Liver (tissue), 9 donors: ENCODE results near the gene OR10H2. TPM values are rescaled to one million over a fixed set of nuclear protein-coding genes. Genes with fewer than 3 reads are reported as not detected.

ENCODE experiments used
- DNase-seq: peaks from one replicate; pipeline ENCODE4 v3.0.0-alpha.2; 2017; ENCODE audit warnings: low spot score
- H3K27ac ChIP-seq, 2 donors: one replicate each; pipeline ENCODE4 v1.7.0; 2013; ENCODE audit warnings: inconsistent platforms in 2 of 2, low read length in 2 of 2, control low read depth in 1 of 2, low read depth in 1 of 2, mild to moderate bottlenecking in 1 of 2
- H3K27me3 ChIP-seq, 4 donors: one replicate each; pipeline versions ENCODE4 v1.6.1 to v1.7.0; 2013; ENCODE audit warnings: low read length in 3 of 4, inconsistent platforms in 1 of 4, mild to moderate bottlenecking in 1 of 4, moderate library complexity in 1 of 4; ENCODE audit not compliant: control insufficient read depth in 4 of 4, insufficient read depth in 4 of 4
- H3K36me3 ChIP-seq, 4 donors: one replicate each; pipeline versions ENCODE4 v1.6.1 to v1.7.0; 2013; ENCODE audit warnings: low read length in 3 of 4, mild to moderate bottlenecking in 3 of 4, low read depth in 1 of 4, moderate library complexity in 1 of 4; ENCODE audit not compliant: control insufficient read depth in 4 of 4, insufficient read depth in 3 of 4
- H3K4me1 ChIP-seq, 4 donors: one replicate each; pipeline versions ENCODE4 v1.6.1 to v1.7.0; 2013; ENCODE audit warnings: low read length in 3 of 4, mild to moderate bottlenecking in 3 of 4, moderate library complexity in 1 of 4; ENCODE audit not compliant: control insufficient read depth in 4 of 4, insufficient read depth in 4 of 4
- H3K4me3 ChIP-seq, 3 donors: one replicate each; pipeline versions ENCODE4 v1.6.1 to v1.7.0; 2013; ENCODE audit warnings: low read length in 3 of 3, control low read depth in 1 of 3, low read depth in 1 of 3, mild to moderate bottlenecking in 1 of 3
- H3K9ac ChIP-seq, 2 donors: one replicate each; pipeline ENCODE4 v1.7.0; 2013; ENCODE audit warnings: low read length in 2 of 2, mild to moderate bottlenecking in 2 of 2, moderate library complexity in 2 of 2, control low read depth in 1 of 2, low read depth in 1 of 2
- H3K9me3 ChIP-seq, 4 donors: one replicate each; pipeline versions ENCODE4 v1.6.1 to v1.7.0; 2013; ENCODE audit warnings: low read length in 3 of 4; ENCODE audit not compliant: control insufficient read depth in 4 of 4
- CTCF ChIP-seq: fragments of 150-350 bp; IDR thresholded peaks from 2 replicates; pipeline ENCODE4 v1.5.1; 2017; ENCODE audit warnings: improper control_type of control experiment, low read depth, low read length; ENCODE audit not compliant: missing input control
- EGR1 ChIP-seq, 2 donors: IDR thresholded peaks; 2 replicates each; pipeline ENCODE4 v1.6.1; 2016 to 2018; ENCODE audit warnings: antibody characterized with exemption in 2 of 2, low read depth in 2 of 2
- FOXA1 ChIP-seq: IDR thresholded peaks from 2 replicates; pipeline ENCODE4 v1.6.1; 2016; ENCODE audit warnings: antibody characterized with exemption
- FOXA2 ChIP-seq: IDR thresholded peaks from 2 replicates; pipeline ENCODE4 v1.6.1; 2016; ENCODE audit warnings: antibody characterized with exemption
- GABPA ChIP-seq, 2 donors: IDR thresholded peaks in 1 of 2; conservative IDR thresholded peaks in 1 of 2; 2 replicates each; pipeline ENCODE4 v1.6.1; 2016; ENCODE audit warnings: antibody characterized with exemption in 2 of 2, mild to moderate bottlenecking in 1 of 2, moderate library complexity in 1 of 2
- HNF4A ChIP-seq, 2 donors: conservative IDR thresholded peaks; 2 replicates each; pipeline ENCODE4 v1.6.1; 2016; ENCODE audit warnings: antibody characterized with exemption in 2 of 2, mild to moderate bottlenecking in 2 of 2
- HNF4G ChIP-seq: IDR thresholded peaks from 2 replicates; pipeline ENCODE4 v1.6.1; 2016; ENCODE audit warnings: antibody characterized with exemption
- JUND ChIP-seq, 2 donors: IDR thresholded peaks; 2 replicates each; pipeline ENCODE4 v1.6.1; 2016; ENCODE audit warnings: antibody characterized with exemption in 2 of 2
- MAX ChIP-seq: IDR thresholded peaks from 2 replicates; pipeline ENCODE4 v1.6.1; 2016; ENCODE audit warnings: antibody characterized with exemption
- NR2F2 ChIP-seq: IDR thresholded peaks from 2 replicates; pipeline ENCODE4 v1.6.1; 2016; ENCODE audit warnings: antibody characterized with exemption
- RAD21 ChIP-seq, 2 donors: IDR thresholded peaks; 2 replicates each; pipeline ENCODE4 v1.6.1; 2016; ENCODE audit warnings: antibody characterized with exemption in 2 of 2, mild to moderate bottlenecking in 2 of 2
- RXRA ChIP-seq, 2 donors: IDR thresholded peaks; 2 replicates each; pipeline ENCODE4 v1.6.1; 2017 to 2018; ENCODE audit warnings: antibody characterized with exemption in 2 of 2, mild to moderate bottlenecking in 1 of 2
- SP1 ChIP-seq: IDR thresholded peaks from 2 replicates; pipeline ENCODE4 v1.6.1; 2018; ENCODE audit warnings: antibody characterized with exemption, mild to moderate bottlenecking
- TAF1 ChIP-seq: conservative IDR thresholded peaks from 2 replicates; pipeline ENCODE4 v1.6.1; 2016; ENCODE audit warnings: antibody characterized with exemption, mild to moderate bottlenecking
- YY1 ChIP-seq: IDR thresholded peaks from 2 replicates; pipeline ENCODE4 v1.6.1; 2016; ENCODE audit warnings: antibody characterized with exemption, mild to moderate bottlenecking
- WGBS: extraction: QIAGEN DNeasy Blood & Tissue Kit; methylation state at CpG from one replicate; pipeline ENCODE4 v1.1.7; 2013; 5-methylcytosine and 5-hydroxymethylcytosine counted together
- polyA plus RNA-seq, 2 donors: library from polyadenylated mRNA; stranded (reverse) in 1 of 2; unstranded in 1 of 2; fragments of 200-250 nt in 1 of 2; fragments of >200 nt in 1 of 2; fragmentation: Nextera tagmentation in 1 of 2; extraction: Ambion mirVana in 1 of 2; gene quantifications; one replicate each; pipeline versions ENCODE4 v1.2.1 to v1.2.3, GENCODE V29; 2013 to 2015
- total RNA-seq, 2 donors: library from RNA; depleted of rRNA; stranded (reverse); fragments of >200 nt; gene quantifications; one replicate each; pipeline ENCODE4 v1.2.3, GENCODE V29; 2014
- TF ChIP-seq, protein P1 (sequence below): IDR thresholded peaks from 2 replicates; pipeline ENCODE4 v1.6.1; 2016; ENCODE audit warnings: antibody characterized with exemption
- TF ChIP-seq, protein P2 (sequence below): IDR thresholded peaks from 2 replicates; pipeline ENCODE4 v1.6.1; 2016; ENCODE audit warnings: antibody characterized with exemption, mild to moderate bottlenecking
- TF ChIP-seq, protein P3 (sequence below): IDR thresholded peaks from 2 replicates; pipeline ENCODE4 v1.6.1; 2016; ENCODE audit warnings: antibody characterized with exemption
- donor health status: healthy.
- donor health status: healthy.
- donor health status: healthy.
- donor health status: healthy.
- donor health status: healthy.

The OR10H2 gene
- total and polyA plus RNA-seq, 4 donors = not detected

DNA sequence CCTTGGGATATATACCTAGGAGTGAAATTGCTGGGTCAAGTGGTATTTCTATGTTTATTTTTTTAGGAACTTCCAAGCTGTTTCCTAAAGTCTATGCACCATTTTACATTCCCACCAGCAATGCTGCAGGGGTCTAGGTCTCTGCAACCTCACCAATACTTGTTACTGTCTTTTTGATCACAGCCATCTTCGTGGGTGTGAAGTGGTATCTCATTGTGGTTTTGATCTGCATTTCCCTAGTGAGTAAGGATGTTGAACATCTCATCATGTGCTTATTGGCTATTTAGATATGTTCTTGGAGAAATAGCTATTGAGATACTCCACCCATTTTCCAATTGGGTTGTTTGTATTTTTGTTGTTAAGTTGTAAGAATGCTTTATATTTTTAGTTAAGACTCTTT is 2.7 kb downstream of the OR10H2 start:
- Histone ChIP-seq H3K4me1 (no peaks in the 10 kb centered on the region), H3K4me3 (no peak overlapping the region), H3K27me3 (no peaks in the 10 kb centered on the region), H3K36me3 (no peaks in the 10 kb centered on the region), H3K9me3 (no peaks in the 10 kb centered on the region), H3K27ac (no peak overlapping the region), H3K9ac (no peak overlapping the region)
- 44% methylated on average over 1 of the region's 1 CpG for WGBS
- no peak for TF ChIP-seq HNF4G
- TF ChIP-seq YY1 = no peak
- TF ChIP-seq HNF4A (conservative IDR thresholded peaks at IDR 0.05) = no peak
- TF ChIP-seq FOXA1 = no peak
- no peak for TF ChIP-seq MAX
- no peak for DNase-seq

GRCh38 chr19:15732388-15732787 is 4.6 kb downstream of the OR10H2 start:
- Histone ChIP-seq H3K4me3 (no peak overlapping the region), H3K36me3 (no peaks in the 10 kb centered on the region), H3K9ac (no peak overlapping the region), H3K27me3 (no peaks in the 10 kb centered on the region), H3K9me3 (no peaks in the 10 kb centered on the region), H3K4me1 (no peaks in the 10 kb centered on the region), H3K27ac (no peak overlapping the region)
- DNase-seq = no peak
- TF ChIP-seq, protein P1, sequence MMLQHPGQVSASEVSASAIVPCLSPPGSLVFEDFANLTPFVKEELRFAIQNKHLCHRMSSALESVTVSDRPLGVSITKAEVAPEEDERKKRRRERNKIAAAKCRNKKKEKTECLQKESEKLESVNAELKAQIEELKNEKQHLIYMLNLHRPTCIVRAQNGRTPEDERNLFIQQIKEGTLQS = no peak
- TF ChIP-seq, protein P2, sequence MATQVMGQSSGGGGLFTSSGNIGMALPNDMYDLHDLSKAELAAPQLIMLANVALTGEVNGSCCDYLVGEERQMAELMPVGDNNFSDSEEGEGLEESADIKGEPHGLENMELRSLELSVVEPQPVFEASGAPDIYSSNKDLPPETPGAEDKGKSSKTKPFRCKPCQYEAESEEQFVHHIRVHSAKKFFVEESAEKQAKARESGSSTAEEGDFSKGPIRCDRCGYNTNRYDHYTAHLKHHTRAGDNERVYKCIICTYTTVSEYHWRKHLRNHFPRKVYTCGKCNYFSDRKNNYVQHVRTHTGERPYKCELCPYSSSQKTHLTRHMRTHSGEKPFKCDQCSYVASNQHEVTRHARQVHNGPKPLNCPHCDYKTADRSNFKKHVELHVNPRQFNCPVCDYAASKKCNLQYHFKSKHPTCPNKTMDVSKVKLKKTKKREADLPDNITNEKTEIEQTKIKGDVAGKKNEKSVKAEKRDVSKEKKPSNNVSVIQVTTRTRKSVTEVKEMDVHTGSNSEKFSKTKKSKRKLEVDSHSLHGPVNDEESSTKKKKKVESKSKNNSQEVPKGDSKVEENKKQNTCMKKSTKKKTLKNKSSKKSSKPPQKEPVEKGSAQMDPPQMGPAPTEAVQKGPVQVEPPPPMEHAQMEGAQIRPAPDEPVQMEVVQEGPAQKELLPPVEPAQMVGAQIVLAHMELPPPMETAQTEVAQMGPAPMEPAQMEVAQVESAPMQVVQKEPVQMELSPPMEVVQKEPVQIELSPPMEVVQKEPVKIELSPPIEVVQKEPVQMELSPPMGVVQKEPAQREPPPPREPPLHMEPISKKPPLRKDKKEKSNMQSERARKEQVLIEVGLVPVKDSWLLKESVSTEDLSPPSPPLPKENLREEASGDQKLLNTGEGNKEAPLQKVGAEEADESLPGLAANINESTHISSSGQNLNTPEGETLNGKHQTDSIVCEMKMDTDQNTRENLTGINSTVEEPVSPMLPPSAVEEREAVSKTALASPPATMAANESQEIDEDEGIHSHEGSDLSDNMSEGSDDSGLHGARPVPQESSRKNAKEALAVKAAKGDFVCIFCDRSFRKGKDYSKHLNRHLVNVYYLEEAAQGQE = no peak
- no peak for TF ChIP-seq GABPA (IDR thresholded peaks at IDR 0.05 in 1 of 2, conservative IDR thresholded peaks at IDR 0.05 in 1 of 2)
- no peak for TF ChIP-seq SP1
- no peak for TF ChIP-seq HNF4A (conservative IDR thresholded peaks at IDR 0.05)
- no peak for TF ChIP-seq FOXA2
- no peak for TF ChIP-seq EGR1 (IDR thresholded peaks at IDR 0.05; ENCODE audit: low read depth in 2 of 2)
- no peak for TF ChIP-seq FOXA1
- no peak for TF ChIP-seq RAD21 (IDR thresholded peaks at IDR 0.05)
- TF ChIP-seq TAF1 = no peak
- TF ChIP-seq NR2F2 = no peak
- no peak for TF ChIP-seq MAX
- no peak for TF ChIP-seq HNF4G
- no peak for TF ChIP-seq YY1
- no peak for TF ChIP-seq RXRA (IDR thresholded peaks at IDR 0.05)
- TF ChIP-seq, protein P3, sequence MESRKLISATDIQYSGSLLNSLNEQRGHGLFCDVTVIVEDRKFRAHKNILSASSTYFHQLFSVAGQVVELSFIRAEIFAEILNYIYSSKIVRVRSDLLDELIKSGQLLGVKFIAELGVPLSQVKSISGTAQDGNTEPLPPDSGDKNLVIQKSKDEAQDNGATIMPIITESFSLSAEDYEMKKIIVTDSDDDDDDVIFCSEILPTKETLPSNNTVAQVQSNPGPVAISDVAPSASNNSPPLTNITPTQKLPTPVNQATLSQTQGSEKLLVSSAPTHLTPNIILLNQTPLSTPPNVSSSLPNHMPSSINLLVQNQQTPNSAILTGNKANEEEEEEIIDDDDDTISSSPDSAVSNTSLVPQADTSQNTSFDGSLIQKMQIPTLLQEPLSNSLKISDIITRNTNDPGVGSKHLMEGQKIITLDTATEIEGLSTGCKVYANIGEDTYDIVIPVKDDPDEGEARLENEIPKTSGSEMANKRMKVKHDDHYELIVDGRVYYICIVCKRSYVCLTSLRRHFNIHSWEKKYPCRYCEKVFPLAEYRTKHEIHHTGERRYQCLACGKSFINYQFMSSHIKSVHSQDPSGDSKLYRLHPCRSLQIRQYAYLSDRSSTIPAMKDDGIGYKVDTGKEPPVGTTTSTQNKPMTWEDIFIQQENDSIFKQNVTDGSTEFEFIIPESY = no peak
- no peak for TF ChIP-seq CTCF
- TF ChIP-seq JUND (IDR thresholded peaks at IDR 0.05) = no peak
- 41% methylated on average over 1 of the region's 1 CpG for WGBS
